ACC112 (cell line): ENCODE results near the gene SRA1.

Experiments
- H2AFZ ChIP-seq: fragments of 200-600 bp; sonication (generic); one replicate; pipeline ENCODE4 v1.6.0; 2017; ENCODE audit warnings: antibody characterized with exemption, low read length; ENCODE audit not compliant: unreplicated experiment
- H3K27ac ChIP-seq: fragments of 200-600 bp; sonication (generic); 2 replicates; pipeline ENCODE4 v1.5.1; 2014; ENCODE audit warnings: low read depth, mild to moderate bottlenecking, antibody characterized with exemption, low read length, moderate library complexity
- H3K27me3 ChIP-seq: fragments of 200-600 bp; sonication (generic); 2 replicates; pipeline ENCODE4 v1.6.1; 2014; ENCODE audit warnings: mild to moderate bottlenecking, antibody characterized with exemption, low read length, moderate library complexity, mixed read lengths; ENCODE audit not compliant: insufficient read depth
- H3K36me3 ChIP-seq: fragments of 200-600 bp; sonication (generic); 2 replicates; pipeline ENCODE4 v1.6.1; 2016; ENCODE audit warnings: mild to moderate bottlenecking, antibody characterized with exemption, low read length, moderate library complexity, mixed read lengths; ENCODE audit not compliant: insufficient read depth
- H3K4me1 ChIP-seq: fragments of 200-600 bp; sonication (generic); one replicate; pipeline ENCODE4 v1.6.1; 2016; ENCODE audit warnings: low read length, mixed read lengths; ENCODE audit not compliant: insufficient read depth, unreplicated experiment, control insufficient read depth
- H3K4me3 ChIP-seq: fragments of 200-600 bp; sonication (generic); 2 replicates; pipeline ENCODE4 v1.5.1; 2014; ENCODE audit warnings: mild to moderate bottlenecking, low read depth, low read length
- H3K79me2 ChIP-seq: fragments of 200-600 bp; sonication (generic); one replicate; pipeline ENCODE4 v1.6.0; 2016; ENCODE audit warnings: low read length; ENCODE audit not compliant: control insufficient read depth, unreplicated experiment, insufficient read depth

SRA1 gene

DNA sequence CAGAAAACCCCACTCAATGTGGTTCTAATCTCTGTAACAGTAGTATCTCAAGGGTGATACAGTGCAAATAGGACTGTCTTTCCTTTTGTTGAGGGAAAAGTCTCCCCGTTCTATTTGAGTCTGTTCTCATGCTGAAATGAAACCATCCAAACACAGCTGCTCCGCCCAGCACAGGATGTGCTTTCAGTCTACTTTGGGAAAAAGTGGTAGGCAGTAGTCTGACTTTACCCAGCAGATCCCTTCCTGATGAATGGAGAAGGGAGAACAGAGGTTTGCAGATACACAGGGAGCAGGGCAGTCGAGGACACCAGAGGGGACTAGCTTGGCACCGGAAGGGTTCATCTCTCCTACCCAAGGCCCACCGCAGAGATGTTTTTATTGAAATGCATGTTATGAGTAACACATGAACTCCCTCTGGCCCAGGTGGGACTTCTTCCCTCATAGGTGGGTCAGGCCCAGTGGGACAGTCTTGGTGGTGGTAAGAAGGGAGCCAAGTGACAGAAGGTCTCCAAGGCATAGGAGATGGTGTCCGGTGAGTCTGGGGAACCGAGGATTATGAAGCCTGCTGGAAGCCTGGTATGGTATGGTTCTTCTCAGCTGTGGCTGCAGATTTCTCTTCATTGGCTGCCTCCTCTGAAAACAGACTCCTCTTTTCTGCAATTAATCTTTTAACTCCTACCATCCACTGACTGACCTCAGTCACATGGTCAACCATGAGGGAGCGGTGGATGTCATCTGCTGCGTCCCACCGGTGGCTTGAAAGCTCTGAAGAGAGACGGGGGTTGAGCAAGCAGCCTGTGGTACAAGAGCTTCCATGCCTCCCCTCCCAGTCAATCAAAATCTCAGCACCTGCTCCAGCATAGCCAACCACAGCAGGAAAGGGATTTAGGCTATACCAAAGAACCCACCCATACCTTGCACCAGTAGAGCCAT, 6.9 kb downstream of the SRA1 start:
- Histone ChIP-seq H3K79me2 (peaks cover 29% of the 10 kb centered on the region), H3K27me3 (no peaks in the 10 kb centered on the region), H3K4me1 (peaks cover 53% of the 10 kb centered on the region), H3K4me3 (no peak overlapping the region), H3K36me3 (no peaks in the 10 kb centered on the region; the same call in 1 of the 2 replicates), H2AFZ (no peak overlapping the region), H3K27ac (0 out of 2 replicates have a peak overlapping the region, but pooled peaks have one; percentile 1)

DNA sequence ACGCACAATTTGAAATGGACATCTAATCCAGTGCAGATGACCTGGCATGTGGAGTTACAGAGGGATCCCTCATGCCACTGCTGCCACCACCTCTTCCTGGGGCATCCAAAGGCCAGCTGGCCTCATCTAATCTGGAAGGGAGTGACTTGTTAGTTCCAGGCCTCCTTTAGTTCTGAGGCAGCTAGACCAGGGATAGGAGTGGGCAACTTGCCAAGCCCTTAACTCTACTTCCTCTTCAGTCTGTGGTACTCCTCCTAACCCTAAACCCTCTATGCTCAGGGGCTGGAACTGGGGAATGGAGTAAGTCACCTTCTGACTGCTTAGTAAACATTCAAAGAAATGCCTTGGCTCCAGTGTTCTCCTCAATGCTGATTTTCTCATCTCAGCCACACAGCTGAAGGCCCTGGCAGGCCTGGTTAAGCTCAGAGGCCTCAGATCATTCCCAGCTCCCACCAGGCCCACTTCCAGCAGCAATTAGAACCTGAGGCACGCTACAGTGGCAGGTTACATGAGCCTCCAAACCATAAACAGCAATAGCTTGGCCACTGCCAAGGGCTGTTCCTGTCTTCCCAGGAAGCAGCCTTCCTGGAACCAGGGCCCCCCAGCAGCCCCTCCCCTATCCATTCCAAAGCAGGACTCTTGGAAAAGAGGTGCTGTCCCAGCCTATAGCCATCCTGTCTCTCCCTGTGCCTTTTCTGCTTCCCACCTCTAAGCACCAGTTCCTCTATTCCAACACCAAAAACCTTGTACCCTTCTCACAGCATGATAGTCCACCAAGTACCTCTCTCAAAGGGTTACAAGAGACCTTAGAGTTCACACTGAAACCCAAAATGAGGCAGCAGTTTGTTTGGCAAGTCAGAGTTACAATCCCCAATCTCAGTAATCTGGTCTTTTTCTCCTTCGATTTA, 7.8 kb downstream of the SRA1 start:
- Histone ChIP-seq H3K4me1 (peaks cover 44% of the 10 kb centered on the region), H3K36me3 (peaks cover 4% of the 10 kb centered on the region; the same call in 1 of the 2 replicates), H3K27ac (peak overlapping the region; percentile 82; the same call in 1 of the 2 replicates), H3K79me2 (peaks cover 23% of the 10 kb centered on the region), H3K27me3 (no peaks in the 10 kb centered on the region), H3K4me3 (no peak overlapping the region), H2AFZ (no peak overlapping the region)

DNA sequence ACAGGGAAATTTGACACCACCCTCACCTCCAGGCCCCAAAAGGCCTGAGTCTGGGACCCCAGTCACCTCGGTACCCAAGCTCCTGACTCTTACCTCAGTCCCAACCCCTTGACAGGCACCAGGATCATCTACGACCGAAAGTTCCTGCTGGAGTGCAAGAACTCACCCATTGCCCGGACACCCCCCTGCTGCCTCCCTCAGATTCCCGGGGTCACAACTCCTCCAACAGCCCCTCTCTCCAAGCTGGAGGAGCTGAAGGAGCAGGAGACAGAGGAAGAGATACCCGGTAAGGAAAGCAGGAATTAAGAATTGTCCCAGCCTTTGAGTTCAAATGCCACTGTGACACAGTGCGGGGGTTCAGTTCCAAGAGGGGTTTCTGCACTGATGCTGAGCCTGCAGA, 8.5 kb downstream of the SRA1 start:
- H3K36me3 ChIP-seq: peaks cover 4% of the 10 kb centered on the region; the same call in 1 of the 2 replicates
- H3K27ac ChIP-seq: peak overlapping the region; percentile 82
- peaks cover 37% of the 10 kb centered on the region for H3K4me1 ChIP-seq
- no peaks in the 10 kb centered on the region for H3K27me3 ChIP-seq
- H2AFZ ChIP-seq: no peak overlapping the region
- H3K79me2 ChIP-seq: peaks cover 16% of the 10 kb centered on the region
- H3K4me3 ChIP-seq: no peak overlapping the region; the same call in 1 of the 2 replicates

DNA sequence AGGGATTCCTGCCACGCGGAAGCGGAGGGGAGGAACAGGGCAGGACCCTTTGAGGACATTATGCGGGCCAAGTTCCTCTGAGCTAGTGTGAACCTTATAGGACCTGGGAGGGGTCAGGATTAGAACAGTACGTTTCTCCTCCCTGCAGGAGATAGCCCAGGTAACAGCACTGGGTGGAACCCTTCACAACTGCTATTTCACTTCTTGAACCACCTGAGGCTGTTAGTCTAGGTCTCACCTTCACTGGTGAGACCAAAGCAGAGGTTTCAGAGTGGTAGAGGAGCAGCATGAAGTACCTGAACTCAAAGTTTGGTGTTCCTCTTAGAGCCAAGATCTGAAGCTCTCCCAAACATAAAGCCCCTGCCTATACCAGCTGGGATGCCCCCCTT, 9.0 kb downstream of the SRA1 start:
- no peaks in the 10 kb centered on the region for H3K27me3 ChIP-seq
- H3K27ac ChIP-seq: peak overlapping the region; percentile 82
- H3K79me2 ChIP-seq: peaks cover 11% of the 10 kb centered on the region
- H3K36me3 ChIP-seq: peaks cover 6% of the 10 kb centered on the region; the same call in 1 of the 2 replicates
- H2AFZ ChIP-seq: no peak overlapping the region
- H3K4me3 ChIP-seq: peak overlapping the region; percentile 74
- peaks cover 33% of the 10 kb centered on the region for H3K4me1 ChIP-seq

DNA sequence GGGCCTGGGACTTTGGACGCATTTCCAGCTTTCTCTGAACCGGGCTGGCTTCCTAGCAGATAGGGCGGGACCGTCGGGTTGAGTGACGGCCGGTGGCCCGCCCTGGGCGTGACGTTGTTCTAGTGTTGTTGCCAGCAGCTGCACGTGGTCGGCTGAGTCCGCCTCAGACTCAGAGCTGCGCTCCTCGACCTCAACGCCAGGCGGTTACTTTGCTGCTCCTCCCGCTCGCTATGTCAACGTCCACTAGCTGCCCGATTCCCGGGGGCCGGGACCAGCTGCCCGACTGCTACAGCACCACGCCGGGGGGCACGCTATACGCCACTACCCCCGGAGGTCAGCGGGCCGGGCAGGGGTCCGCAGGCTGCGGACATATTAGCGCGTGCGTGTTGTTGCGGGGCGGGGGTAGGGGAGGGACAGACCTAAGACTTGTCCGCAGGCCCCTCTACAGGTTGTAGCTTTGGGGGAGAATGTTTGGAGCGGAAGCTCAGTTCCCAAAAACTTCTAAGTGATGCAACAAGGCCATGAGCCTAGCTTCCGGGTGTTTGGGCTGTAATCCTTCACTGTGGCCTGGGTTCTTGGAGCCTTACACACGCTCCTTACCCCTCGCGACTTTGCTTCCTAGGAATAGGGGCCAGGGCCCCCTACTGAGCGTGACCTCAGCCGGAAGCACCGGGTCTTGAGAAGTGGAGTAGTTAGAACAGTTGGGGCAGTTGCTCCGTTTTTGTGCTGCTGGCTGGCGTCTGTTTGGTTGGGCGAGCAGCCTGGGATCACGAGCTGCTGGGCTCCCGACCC, 9.6 kb downstream of the SRA1 start, which contains the start of gene EIF4EBP3:
TSS of gene EIF4EBP3 (plus strand) at position 155 of the 792 bp plus-strand sequence. CDS start at position 231, 76 bp downstream.
- Histone ChIP-seq H3K27ac (peak within 1 kb of the TSS; percentile 82), H3K4me3 (peak within 1 kb of the TSS; percentile 74), H2AFZ (no peak within 1 kb of the TSS), H3K4me1 (peaks cover 32% of the 10 kb centered on the region), H3K27me3 (no peaks in the 10 kb centered on the region), H3K36me3 (peaks cover 6% of the 10 kb centered on the region; the same call in 1 of the 2 replicates), H3K79me2 (peaks cover 5% of the 10 kb centered on the region)

DNA sequence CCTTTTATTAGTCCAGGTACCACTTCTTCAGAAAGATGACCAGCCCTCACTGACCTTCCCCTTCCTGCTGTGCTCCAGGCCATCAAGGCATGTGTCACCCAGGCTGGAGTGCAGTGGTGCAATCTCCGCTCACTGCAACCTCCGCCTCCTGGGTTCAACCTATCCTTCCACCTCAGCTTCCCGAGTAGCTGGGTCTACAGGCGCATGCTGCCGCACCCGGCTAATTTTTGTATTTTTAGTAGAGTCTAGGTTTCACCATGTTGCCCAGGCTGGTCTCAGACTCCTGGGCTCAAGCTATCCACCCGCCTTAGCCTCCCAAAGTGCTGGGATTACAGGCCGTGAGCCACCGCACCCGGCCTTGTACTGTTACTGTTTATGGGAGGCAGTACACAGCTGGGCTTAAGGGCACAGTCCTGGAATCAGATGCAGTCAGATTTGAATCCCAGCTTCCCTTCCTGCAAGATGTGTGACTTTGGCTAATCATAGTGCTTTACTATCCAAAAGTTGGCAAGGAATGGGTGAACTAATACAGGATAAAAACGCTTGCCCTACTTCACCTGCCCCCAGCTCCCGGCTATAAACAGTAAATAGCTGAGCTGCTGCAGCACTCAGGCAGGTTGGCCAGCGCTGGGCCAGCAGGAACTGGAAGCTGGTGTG, 10.3 kb downstream of the SRA1 start:
- Histone ChIP-seq H2AFZ (no peak overlapping the region), H3K36me3 (peaks cover 6% of the 10 kb centered on the region; the same call in 1 of the 2 replicates), H3K27me3 (no peaks in the 10 kb centered on the region), H3K4me3 (peak overlapping the region; percentile 74), H3K79me2 (peaks cover 3% of the 10 kb centered on the region), H3K27ac (peak overlapping the region; percentile 42), H3K4me1 (peaks cover 32% of the 10 kb centered on the region)

DNA sequence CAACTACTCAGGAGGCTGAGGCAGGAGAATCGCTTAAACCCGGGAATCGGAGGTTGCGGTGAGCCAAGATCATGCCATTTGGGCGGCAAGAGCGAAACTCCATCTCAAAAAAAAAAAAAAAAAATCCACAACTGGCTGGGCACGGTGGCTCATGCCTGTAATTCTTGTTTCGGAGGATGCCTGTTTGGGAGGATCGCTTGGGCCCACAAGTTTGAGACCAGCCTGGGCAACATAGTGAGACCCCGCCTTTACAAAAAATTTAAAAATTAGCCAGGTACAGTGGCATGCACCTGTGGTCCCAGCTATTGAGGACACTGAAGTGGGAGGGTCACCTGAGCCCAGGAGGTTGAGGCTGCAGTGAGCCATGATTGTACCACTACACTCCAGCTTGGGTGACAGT, 11.7 kb downstream of the SRA1 start:
- H3K4me1 ChIP-seq: peaks cover 32% of the 10 kb centered on the region
- H3K4me3 ChIP-seq: no peak overlapping the region
- H3K27me3 ChIP-seq: no peaks in the 10 kb centered on the region
- H3K27ac ChIP-seq: no peak overlapping the region
- H3K79me2 ChIP-seq: no peaks in the 10 kb centered on the region
- H3K36me3 ChIP-seq: peaks cover 14% of the 10 kb centered on the region; the same call in 1 of the 2 replicates
- H2AFZ ChIP-seq: no peak overlapping the region

DNA sequence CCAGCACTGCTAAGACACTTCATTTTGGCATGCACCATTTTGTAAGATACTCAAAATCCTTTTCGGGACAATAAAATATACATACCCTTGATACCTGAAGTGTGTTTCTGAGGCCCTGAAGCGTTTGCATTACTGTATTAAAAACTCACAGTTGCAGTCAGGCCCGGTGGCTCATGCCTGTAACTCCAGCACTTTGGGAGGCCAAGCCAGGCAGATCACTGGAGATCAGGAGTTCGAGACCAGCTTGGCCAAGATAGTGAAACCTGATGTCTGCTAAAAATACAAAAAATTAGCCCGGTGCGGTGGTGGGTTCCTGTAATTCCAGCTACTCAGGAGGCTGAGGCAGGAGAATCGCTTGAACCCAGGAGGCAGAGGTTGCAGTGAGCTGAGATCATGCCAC, 12.3 kb downstream of the SRA1 start:
- Histone ChIP-seq H3K27me3 (no peaks in the 10 kb centered on the region), H3K36me3 (peaks cover 19% of the 10 kb centered on the region; the same call in 1 of the 2 replicates), H3K4me3 (no peak overlapping the region), H2AFZ (no peak overlapping the region), H3K4me1 (peaks cover 32% of the 10 kb centered on the region), H3K27ac (no peak overlapping the region), H3K79me2 (no peaks in the 10 kb centered on the region)

DNA sequence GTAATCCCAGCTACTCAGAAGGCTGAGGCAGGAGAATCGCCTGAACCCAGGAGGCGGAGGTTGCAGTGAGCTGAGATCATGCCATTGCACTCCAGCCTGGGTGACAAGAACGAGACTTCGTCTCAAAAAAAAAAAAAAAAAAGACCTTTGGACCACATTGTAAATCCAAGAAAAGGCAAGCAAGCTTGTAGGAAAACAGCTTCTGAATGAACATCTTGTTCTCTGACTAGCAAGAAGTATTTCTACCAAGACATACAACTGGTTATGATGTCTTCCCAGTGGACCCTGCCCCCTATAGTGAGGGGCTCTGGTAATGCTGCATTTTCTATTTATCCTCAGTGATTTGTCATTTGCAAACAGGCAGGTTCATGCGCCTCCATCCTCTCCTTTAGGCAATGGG, 14.3 kb downstream of the SRA1 start:
- Histone ChIP-seq H3K27me3 (no peaks in the 10 kb centered on the region), H3K79me2 (no peaks in the 10 kb centered on the region), H3K4me1 (peaks cover 12% of the 10 kb centered on the region), H3K4me3 (no peak overlapping the region), H3K36me3 (peaks cover 35% of the 10 kb centered on the region), H2AFZ (no peak overlapping the region), H3K27ac (no peak overlapping the region)
